NB4 (cell line): Measurements from ENCODE around the gene ALX1.

Experiments
- DNase-seq: peaks from one replicate; pipeline ENCODE4 v3.0.0; 2010; ENCODE audit warnings: low read depth
- H3K4me3 ChIP-seq: one replicate; pipeline ENCODE4 v1.5.1; 2011; ENCODE audit warnings: mild to moderate bottlenecking, low read depth, low read length, moderate library complexity
- MAX ChIP-seq: IDR thresholded peaks from 2 replicates; pipeline ENCODE4 v1.6.1; 2011; ENCODE audit warnings: low read depth, low read length
- MYC ChIP-seq: IDR thresholded peaks from 2 replicates; pipeline ENCODE4 v1.6.1; 2011; ENCODE audit warnings: low read depth, low read length
- POLR2A ChIP-seq: IDR thresholded peaks from 2 replicates; pipeline ENCODE4 v1.6.1; 2011; ENCODE audit warnings: mild to moderate bottlenecking; ENCODE audit not compliant: insufficient read length; ENCODE audit errors: extremely low read depth
- TF ChIP-seq, protein P1 (sequence below): IDR thresholded peaks from one replicate; pipeline ENCODE4 v1.5.1; 2012; ENCODE audit warnings: low read depth, low read length

ALX1 gene

GRCh38 chr12:85325442-85325841, 45.4 kb downstream of the ALX1 start:
- TF ChIP-seq MYC (no peak), POLR2A (no peak), MAX (no peak)
- TF ChIP-seq, protein P1, sequence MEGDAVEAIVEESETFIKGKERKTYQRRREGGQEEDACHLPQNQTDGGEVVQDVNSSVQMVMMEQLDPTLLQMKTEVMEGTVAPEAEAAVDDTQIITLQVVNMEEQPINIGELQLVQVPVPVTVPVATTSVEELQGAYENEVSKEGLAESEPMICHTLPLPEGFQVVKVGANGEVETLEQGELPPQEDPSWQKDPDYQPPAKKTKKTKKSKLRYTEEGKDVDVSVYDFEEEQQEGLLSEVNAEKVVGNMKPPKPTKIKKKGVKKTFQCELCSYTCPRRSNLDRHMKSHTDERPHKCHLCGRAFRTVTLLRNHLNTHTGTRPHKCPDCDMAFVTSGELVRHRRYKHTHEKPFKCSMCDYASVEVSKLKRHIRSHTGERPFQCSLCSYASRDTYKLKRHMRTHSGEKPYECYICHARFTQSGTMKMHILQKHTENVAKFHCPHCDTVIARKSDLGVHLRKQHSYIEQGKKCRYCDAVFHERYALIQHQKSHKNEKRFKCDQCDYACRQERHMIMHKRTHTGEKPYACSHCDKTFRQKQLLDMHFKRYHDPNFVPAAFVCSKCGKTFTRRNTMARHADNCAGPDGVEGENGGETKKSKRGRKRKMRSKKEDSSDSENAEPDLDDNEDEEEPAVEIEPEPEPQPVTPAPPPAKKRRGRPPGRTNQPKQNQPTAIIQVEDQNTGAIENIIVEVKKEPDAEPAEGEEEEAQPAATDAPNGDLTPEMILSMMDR = no peak
- no peak for DNase-seq
- no peak overlapping the region for H3K4me3 ChIP-seq

- no peak overlapping the region for H3K4me3 ChIP-seq
- no peak for DNase-seq
- TF ChIP-seq, protein P1 = no peak
- TF ChIP-seq MAX (no peak), MYC (no peak), POLR2A (no peak)
Observed at GRCh38 chr12:85329913-85330312, 49.9 kb downstream of the ALX1 start.

DNA sequence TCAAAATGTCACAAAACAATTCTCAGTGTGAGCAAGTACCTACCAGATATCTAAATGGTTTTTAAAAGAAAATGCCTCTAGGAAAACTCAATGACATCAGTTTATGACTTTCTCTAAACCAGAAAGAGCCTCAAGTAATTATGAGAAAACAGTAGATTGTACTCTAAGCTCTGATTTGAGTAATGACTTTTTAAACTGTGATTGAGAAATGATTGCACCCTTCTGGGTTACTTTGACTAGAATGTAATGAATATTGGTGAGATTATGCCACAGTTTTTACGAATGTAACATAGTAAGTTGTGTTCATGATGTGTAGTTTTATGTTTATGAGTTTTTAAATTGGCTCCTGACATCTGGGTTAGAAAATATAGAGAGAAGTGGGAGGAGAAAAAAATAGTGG, 68.8 kb downstream of the ALX1 start:
- no peak overlapping the region for H3K4me3 ChIP-seq
- DNase-seq = no peak
- no peak for TF ChIP-seq POLR2A
- TF ChIP-seq MAX = no peak
- TF ChIP-seq, protein P1 = no peak
- no peak for TF ChIP-seq MYC

DNA sequence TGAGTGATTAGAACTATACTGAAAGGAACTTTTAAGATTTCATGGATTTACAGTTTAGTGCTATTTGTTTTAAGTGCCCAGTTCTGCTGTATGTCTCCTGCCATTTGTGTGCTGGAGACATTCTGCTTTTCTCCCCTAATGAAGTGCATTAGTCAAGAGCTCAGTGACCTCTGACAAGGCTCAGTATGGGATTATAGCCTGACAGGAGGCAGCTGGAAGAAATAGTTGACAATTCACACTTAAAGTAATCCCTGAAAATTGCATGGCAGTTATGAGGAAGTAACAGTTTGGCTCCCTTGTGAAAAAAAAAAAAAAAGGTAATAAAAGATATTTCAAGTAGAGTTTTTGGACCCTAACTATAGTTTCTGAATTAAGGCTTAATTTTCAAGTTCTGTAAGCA, 70.3 kb downstream of the ALX1 start:
- DNase-seq = no peak
- H3K4me3 ChIP-seq = no peak overlapping the region
- TF ChIP-seq MAX (no peak), POLR2A (no peak), MYC (no peak)
- TF ChIP-seq, protein P1 = no peak
